Kidney capillary endothelial cell (primary cell): ENCODE measurements around the gene KLHL29.

Source experiments
- DNase-seq: peaks from one replicate; pipeline ENCODE4 v3.0.0-alpha.2; 2018; ENCODE audit warnings: low spot score

The KLHL29 gene

DNA sequence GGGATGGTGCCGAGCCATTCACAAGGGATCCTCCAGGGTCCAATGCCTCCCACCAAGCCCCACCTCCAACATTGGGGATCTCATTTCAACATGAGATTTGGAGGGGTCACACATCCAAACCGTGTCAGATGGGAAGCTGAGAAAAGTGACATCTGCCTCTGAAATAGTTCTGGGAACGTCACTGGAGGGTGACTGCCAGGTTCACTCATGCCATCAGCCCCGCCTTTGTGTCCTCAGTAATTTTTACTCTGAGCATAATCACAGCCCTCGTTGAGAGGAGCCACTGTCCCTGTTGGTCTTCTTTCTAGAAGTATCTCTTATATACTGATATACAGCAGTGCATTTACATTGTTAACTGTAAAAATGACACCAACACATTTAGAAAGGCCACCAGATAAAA lies 67.4 kb downstream of the KLHL29 start:
- DNase-seq: no peak

DNA sequence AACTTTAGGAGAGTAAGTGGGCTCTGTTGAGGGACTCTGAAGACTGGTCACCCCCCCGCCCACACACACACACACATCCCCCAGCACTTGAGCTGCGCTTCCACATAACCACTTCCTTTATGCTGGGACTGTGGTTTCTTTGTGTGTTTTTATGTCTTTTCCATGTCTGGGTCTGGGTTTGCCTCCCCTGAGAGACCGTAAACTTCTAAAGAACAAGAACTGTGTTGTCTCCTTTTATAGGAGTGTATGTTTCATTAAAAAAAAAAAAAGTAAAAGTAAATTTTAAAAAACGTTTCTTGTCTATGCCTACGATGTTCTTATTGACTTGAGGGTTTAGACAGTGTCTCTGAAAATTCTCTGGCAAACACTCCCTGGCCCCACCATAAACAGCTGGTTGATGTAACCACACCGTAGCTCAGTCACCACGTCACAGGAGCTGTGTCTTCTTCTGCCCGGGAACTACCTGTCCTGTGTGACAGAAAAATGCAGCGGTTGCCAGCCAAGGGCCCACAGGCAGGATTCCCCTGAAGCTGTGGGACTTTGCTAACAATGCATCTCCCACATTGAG lies 68.0 kb downstream of the KLHL29 start:
- no peak for DNase-seq

DNA sequence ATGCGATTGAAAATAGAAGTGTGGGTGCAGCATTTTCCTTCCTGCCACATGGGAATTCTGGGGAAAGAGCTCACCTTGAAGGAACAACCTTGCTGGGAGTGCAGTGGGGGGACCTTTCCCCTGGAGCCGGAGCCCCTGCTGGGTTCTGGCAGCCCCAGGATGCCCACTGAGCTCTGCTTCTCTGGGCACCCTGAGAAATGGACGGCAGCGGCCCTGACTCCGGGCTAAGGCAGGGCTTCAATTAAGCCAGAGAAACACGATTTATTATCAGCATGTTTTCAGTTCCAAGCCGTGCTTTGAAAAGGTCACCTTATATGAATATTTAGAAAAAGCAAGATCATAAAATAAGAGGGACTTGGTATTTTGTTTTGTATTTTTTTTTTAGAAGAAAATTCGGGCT lies 68.5 kb downstream of the KLHL29 start:
- no peak for DNase-seq

DNA sequence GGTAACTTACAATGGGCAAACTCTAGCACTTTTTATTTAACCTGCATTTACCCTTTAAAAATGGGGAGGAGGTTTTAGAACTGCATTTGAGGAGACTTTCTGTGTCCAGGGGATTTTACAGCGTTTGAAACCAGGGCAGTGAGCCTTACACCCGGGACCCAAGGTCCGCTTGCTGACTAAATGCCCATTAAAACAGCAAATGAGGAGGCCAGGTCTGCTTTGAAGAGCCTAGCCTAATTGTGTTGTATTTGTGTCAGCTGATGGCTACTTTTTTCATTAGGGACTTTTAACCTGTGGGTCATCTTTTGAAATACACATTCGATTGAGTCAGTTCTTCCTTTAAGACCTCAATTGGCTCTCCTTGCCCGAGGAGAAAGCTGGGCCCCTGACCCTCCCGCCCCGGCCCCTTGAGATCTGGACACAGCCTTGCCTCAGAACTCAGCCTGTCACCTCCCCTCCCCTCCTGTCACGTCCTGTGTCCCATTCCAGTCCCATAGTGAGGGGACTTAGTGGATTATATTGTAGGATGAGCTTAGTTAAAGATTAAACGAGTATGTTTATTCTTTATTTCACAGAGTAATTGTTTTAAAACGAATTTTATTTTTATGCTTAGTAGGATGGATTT lies 69.0 kb downstream of the KLHL29 start:
- DNase-seq: no peak

DNA sequence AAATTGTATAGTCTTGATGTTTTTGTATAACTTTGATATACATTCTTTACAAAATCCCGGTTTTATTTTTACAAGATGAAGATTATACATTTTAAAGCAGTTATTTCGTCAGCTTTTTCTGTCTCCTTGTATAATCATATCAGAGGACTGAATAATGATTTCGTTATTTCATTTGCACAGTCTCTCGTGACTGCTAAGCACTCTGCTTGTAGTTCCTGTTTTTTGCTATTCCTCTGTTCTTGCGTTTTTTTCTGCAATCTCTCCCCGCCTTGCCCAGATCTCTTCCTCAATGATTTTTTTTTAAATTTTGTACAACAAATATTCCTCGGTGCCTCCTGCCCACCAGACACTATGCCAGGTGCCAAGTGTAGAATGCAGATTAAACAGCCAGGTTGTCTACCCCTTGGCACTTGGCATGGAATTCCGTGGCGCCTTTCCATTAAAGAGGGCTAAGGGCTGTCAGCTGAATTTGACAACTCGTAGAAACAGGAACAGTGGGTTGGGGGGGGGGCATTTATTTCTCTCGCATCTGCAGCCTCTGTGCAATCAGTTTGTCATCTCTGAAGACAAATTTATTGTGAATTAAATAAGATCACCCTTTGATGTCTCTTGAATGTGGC lies 69.6 kb downstream of the KLHL29 start:
- DNase-seq: no peak

DNA sequence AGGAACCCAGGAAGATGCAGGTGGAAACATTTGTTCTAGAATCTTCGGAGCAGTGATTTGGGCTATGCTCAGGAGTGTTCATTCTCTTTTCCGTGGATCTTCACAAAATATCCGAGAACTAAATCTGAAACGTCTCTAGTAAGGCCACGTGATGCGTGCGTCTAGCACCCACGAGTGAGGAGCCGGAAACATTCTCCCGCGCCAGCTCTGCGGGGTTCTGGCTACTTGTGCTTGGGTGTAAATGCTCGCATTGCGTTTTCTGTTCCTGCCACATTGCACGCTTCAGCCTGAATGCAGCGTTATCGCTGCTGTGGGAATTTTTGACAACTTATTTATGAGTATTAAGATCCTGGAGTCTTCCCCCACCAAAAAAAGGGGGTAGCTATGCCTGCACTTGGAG lies 71.4 kb downstream of the KLHL29 start:
- no peak for DNase-seq

DNA sequence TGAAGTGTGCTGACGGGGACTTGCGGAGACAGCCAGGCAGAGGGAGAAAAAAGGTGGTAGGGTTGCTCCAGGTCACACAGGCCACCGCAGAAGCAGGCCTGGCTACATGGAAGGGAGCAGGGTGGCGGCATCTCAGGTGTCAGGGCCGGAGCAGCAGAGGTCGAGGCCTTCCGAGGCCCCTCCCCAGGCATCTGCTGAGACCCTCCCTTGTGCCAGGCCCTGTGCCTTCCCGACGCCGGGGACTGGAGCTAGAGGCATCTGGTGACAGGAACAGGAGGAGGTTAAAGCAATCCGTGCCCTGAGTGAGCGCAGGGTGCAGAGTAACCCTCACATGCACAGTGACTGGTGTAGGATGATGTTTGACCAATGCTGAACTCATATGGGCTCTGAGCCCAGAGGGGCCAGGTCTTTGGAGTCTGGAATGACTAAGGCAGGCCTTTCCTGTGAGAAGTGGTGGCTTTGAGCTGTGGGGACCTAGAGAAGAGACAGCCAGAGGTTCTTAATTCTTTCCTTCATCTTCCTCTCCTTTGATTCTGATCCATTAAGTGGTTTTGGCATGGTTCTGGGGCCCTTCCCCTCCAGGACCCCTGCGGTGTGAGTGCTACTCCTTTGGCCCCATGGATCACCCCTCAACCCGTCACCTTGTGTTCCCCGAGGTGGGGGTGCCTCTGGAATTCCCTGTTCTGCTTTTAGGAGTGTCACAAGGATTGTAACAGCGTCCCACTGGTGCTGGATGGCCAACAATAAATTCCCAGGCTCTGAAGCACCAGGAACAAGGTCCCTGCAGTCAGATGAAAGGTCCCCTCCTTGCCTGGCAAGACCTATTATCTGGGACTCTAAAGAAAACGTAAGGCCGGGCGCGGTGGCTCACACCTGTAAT lies 72.1 kb downstream of the KLHL29 start:
- no peak for DNase-seq

DNA sequence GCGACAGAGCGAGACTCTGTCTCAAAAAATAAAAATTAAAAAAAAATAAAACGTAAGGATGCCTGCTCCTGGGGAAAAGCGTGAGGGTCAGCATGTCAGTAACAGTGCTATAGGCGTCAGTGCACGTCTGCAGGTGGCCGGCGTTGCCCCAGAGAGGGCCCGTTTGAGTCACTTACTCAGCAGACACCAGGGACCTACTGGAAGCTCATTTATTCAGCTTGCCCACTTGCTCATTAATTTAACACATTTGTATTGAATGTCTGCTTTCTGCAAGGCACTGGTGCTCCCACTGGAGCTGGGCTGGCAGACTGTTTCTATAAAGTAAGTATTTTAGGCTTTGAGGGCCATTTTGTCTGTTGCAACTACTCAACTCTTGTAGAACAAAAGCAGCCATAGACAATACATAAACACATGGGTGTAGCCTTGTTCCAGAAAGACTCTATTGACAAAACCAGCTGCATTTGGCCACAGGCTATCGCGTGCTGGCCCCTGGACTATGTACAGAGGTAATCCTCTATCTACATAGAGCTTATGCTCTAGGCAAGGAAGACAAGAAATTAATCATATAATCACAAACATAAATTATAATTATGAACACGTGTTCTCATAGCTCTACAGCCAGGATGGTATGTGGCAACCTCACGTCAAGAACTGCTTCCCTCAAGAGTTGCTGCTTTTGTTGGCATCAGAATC lies 73.2 kb downstream of the KLHL29 start:
- no peak for DNase-seq

DNA sequence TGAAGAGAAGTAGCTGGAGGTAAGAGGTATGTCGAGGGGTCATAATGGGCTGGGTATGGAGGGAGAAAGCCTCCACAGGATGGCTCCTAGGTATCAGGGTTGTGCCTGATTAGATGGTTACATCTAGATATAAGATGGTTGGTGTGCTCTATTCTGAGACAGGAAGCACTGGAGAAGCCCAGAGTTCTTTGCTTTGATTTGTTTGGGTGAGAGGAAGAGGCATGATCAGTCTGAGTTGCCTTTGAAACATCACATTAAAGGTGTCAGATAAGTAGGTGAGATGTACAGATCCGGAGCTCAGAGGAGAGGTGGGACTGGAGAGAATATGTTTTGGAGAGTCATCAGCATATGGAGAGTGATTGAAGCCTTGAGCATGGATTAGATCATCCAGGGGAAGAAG lies 74.1 kb downstream of the KLHL29 start:
- no peak for DNase-seq

DNA sequence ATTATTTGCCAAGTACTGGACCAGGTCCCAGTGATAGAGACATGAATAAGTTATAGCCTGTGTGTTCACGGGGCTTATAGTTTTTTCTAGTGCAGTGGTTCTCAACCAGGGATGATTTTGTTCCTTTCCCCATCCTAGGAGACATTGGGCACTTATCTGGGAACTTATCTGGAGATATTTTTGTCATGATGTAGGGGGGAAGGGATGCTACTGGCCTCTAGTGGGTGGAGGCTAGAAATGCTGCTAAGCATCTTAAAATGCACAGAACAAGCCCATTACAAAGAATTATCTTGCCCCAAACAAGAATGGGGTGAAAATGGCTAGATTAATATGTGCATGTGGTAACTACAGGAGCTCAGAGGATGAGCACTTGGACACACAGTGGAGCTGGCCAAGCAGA lies 75.2 kb downstream of the KLHL29 start:
- peak; percentile 13 for DNase-seq

DNA sequence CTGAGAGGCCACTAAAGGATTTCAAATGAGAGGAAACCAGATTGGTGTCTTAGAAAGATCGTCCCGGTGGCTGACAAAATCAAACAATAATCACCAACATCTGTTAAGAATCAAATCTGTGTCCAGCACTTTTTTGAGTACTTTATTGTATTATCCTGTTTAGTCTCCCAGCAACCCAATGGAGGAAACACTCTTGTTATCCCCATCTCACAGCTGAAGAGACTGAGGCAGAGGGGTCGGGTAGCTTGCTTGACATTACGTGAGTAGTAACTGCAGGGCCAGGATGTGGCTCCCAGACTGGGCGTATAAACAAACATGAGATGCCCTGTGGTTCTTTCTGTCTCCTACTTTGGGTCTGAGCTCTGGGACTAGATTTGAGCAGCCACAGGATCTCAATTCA lies 76.0 kb downstream of the KLHL29 start:
- no peak for DNase-seq

DNA sequence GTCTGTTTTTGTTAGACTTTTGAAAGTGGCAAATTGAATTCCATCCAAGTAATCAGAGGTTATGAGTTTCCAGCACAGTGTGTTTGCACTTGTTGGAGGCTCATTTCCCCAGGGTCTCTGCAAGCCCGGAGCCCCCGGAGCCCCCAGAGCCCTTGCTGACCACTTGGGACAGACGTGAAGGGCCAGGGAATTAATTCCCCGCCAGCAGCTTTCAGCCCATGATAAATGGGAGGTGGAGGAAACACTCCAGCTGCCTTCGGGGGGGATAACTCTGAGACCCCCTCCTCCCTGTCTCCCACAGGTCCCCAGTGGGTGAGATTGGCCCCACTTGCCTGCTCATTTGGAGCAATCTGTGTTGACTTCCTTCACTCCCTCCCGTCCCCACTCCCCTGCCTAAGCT lies 79.2 kb downstream of the KLHL29 start:
- DNase-seq: no peak

DNA sequence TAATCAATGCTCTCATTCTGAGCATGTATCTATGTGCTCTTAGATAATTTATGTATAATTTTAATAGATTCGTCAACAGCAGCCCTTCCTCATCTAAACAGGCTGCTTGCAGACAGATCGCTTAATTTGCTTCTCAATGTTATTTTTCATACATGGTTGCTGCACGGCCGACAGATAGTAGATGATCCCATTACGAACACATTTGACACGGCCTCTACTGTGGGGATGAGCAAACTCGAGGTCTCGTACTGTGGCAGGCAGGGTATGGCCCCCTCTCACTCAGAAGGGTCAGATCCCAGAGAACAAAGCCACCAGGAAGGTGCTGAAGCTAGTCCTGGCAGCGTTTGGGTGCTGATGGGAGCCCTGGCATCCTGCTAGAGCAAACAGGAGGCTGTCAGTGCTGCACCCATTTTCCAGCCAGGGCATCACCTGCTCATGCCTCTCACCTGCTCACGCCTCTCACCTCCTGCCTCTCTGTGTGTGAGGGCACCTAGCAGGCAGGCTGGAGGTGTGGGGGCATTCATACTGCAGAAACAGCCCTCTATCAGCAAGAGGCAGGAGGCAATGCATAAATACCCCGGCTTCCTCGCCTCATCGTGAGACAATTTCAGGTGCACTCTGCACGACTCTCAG lies 80.0 kb downstream of the KLHL29 start:
- DNase-seq: no peak

DNA sequence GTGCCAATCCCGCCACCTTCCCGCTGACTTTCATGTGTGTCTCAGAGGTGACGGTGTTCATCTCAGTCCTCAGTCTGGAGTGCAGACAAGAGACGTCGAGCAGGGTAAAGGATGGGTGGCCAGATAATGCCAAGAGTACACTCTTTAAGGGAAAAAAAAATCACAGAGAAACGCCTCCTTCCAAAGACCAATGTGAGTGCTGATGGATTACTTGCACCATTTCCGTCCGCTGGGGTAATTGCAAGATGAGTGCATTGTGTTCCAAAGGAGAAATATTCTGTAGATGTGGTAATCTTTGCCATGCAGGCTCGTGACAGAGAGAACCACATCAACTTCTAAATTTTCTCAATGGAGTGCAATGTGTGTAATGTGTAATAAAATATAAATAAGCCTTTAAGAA lies 81.0 kb downstream of the KLHL29 start:
- DNase-seq: no peak

DNA sequence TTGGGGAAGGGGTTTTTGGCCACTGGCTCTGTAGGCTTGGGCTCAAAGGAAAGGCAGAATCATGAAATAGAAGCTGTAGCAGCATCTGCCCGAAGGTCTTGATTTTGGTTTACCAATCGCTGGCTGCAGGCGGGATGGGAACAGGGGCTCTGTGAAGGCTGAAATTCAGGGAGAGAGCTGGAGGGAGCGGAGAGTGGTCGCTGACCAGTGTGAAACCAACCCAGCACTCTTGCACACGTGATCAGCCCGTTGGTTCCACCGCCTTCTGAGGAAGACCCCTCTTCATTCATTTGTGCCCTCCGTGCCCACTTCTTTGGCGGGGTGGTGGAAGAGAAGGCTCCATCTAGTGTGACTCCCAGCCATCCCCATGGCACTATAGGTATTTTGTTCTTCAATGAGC lies 82.6 kb downstream of the KLHL29 start:
- DNase-seq: no peak

DNA sequence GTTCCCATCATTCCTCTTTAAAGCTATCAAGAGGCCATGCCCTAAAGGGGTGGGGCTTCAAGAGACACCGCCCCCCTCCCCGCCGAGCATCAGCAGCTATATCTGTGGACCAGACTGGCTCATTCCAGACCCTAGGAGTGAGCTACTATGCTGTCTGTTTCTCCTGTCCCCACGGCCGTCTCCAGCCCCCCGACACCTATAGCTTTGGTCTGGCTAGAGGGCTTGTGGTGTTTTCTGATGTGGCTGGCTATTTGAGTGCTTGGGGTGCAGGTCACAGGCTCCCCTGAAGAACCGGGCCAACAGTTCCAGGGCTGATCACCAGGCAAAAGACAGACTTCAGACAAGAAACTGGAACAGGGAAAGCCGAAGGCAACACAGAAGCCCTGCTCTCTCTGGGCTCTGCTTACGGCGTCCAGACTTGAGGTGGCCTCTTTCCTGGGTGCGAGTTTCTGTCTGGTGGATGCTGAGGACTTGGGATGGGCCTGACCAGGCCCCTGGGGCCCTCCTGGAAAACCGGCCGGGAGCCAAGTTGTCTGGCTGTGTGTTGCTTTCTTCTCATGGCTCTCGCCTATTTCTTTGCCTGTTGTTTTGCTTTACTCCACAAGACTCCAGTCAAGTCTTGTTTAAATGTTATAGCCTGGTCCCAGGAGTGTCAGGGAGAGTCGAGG lies 83.6 kb downstream of the KLHL29 start:
- no peak for DNase-seq

DNA sequence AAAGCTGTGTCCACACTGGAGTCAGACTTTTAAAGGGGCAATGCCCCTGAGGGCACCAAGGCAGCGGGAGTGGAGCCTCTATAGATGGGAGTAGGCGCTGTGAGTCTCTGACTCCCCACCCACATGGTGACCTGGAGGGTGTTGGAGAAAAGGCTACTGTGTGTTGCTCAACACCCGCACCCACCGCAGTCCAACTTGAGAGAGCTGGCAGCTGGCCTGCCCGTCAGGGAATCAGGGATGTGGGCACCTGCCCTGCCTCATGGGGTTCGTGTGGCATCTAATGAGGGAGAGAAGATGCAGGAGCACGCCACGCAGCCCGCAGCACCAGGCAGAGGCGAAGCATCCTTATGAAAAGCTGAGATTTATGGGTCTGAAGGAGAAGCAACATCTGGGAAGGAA lies 84.2 kb downstream of the KLHL29 start:
- DNase-seq: no peak

DNA sequence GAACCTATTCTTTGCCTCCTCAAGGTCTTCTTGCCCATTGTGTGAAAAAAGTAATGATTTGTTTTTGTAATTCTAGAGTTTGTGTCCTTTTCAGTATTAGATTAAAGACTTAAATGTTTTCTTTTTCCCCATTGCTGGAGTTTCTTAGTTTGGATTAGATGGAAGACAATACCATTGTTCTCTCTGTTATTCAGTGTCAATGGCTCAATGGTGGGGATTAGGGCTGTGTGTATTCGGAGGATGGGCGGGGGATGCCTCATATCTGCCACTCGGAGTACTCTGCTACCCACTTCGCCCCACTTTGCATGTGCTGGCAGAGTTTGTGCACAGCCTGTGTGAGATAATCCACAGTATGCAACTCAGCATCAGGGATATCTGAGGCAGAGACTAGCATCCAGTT lies 90.1 kb downstream of the KLHL29 start:
- DNase-seq: no peak

DNA sequence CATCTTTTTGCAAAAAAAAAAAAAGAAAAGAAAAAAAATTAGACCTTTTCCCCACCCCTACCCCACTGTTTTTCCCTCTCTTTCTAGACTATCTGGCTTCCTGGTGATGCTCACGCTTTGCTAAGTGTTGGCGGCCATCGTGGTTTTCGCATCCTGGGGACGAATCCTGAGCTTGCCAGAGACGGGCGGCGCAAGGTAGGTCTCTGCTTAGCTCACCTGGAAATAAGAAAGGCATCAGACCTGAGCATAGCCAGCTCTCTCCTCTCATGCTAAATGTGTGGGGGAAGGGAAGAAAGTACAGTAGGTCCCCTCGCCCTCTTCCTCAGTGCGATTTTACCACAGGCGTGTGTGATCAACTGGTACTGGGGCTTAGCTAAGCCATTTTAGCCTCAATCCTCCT lies 90.5 kb downstream of the KLHL29 start:
- DNase-seq: no peak

DNA sequence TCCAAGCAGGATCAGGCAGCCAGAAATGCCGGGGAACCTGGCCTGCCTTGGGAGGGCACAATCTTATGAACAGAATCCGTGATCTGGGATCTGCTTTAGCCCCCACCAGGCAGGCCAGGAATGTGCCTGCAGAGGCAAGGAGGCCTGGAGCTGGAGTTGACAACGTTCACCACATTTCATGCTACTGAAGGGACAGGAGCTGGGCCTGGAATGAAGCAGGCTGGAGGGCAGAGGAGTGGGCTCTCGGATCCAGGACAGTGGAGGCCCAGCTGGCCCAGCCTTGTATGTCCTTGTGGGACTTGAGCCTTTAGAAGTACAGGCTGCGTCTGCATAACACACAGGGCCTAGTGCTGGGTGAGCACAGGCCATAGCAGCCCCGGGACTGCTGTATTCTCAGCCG lies 91.8 kb downstream of the KLHL29 start:
- no peak for DNase-seq

DNA sequence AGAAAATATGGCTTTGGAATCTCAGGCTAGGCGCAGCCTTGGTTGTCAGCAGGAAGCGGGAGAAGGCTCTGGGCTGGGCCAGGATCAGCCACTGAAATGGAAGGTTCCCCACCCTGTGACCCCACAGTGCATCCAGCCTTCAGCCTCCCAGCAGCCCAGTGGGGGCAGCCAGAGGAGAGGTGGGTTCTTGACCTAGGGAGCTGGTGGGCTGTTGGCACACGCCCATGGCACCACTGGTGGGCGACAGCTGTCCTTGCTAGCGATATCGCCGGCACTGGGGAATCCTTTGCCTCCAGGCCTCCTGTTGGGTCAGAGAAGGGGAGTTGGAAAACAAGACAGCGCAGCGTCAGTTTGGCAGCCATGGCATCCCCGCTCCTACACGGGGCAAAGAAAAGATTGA lies 92.4 kb downstream of the KLHL29 start:
- no peak for DNase-seq
